Measurements from ENCODE around the gene EXOC3L4.

EXOC3L4 gene

GRCh38 chr14:103099081-103099732 is 4.7 kb downstream of the EXOC3L4 start:
- Histone ChIP-seq H3K36me3 (no peaks in the 10 kb centered on the region), H3K4me1 (no peaks in the 10 kb centered on the region), H3K9me3 (no peaks in the 10 kb centered on the region), H3K4me3 (ENCODE audit: low read depth, low read length) (no peak overlapping the region), H3K27me3 (peaks cover 22% of the 10 kb centered on the region)
- TF ChIP-seq CTCF (IDR thresholded peaks at IDR 0.05; ENCODE audit: low read depth, low read length), result no peak
- DNase-seq, result no peak

GRCh38 chr14:103099733-103100280 is 5.3 kb downstream of the EXOC3L4 start:
- Histone ChIP-seq H3K27me3 (peaks cover 28% of the 10 kb centered on the region), H3K36me3 (no peaks in the 10 kb centered on the region), H3K4me3 (ENCODE audit: low read depth, low read length) (no peak overlapping the region), H3K4me1 (no peaks in the 10 kb centered on the region), H3K9me3 (no peaks in the 10 kb centered on the region)
- no peak for TF ChIP-seq CTCF (IDR thresholded peaks at IDR 0.05; ENCODE audit: low read depth, low read length)
- DNase-seq, result no peak

GRCh38 chr14:103100281-103101121 is 6.0 kb downstream of the EXOC3L4 start:
- Histone ChIP-seq H3K4me1 (no peaks in the 10 kb centered on the region), H3K4me3 (ENCODE audit: low read depth, low read length) (no peak overlapping the region), H3K9me3 (no peaks in the 10 kb centered on the region), H3K36me3 (no peaks in the 10 kb centered on the region), H3K27me3 (peaks cover 29% of the 10 kb centered on the region)
- TF ChIP-seq CTCF (IDR thresholded peaks at IDR 0.05; ENCODE audit: low read depth, low read length), result no peak
- DNase-seq, result no peak

- peaks cover 29% of the 10 kb centered on the region for H3K27me3 ChIP-seq
- no peak overlapping the region for H3K4me3 ChIP-seq (ENCODE audit: low read depth, low read length)
- no peaks in the 10 kb centered on the region for H3K4me1 ChIP-seq
These were observed 6.9 kb downstream of the EXOC3L4 start for GRCh38 chr14:103101257-103101962.

GRCh38 chr14:103101963-103102688 is 7.6 kb downstream of the EXOC3L4 start:
- no peak for DNase-seq
- TF ChIP-seq CTCF (IDR thresholded peaks at IDR 0.05; ENCODE audit: low read depth, low read length), result no peak
- H3K4me1 ChIP-seq, result no peaks in the 10 kb centered on the region

More at GRCh38 chr14:103101257-103101962, 6.9 kb downstream of the EXOC3L4 start:
- no peaks in the 10 kb centered on the region for H3K9me3 ChIP-seq
- DNase-seq, result no peak
- TF ChIP-seq CTCF (IDR thresholded peaks at IDR 0.05; ENCODE audit: low read depth, low read length), result no peak
- no peaks in the 10 kb centered on the region for H3K36me3 ChIP-seq

More at GRCh38 chr14:103101963-103102688, 7.6 kb downstream of the EXOC3L4 start:
- Histone ChIP-seq H3K36me3 (no peaks in the 10 kb centered on the region), H3K9me3 (no peaks in the 10 kb centered on the region), H3K27me3 (peaks cover 29% of the 10 kb centered on the region), H3K4me3 (ENCODE audit: low read depth, low read length) (no peak overlapping the region)

All from BE2C (cell line).